HG03045 (cell line): ENCODE measurements around the gene IGSF5.
"Not testable (repeated sequence)": the region's sequence is repeated elsewhere in the genome, so short reads cannot be mapped to it uniquely, and the experiment has no call there.

ENCODE experiments used
- ATAC-seq: cut with Tn5 transposase; IDR thresholded peaks from one replicate; pipeline ENCODE4 v1.9.1; 2021; ENCODE audit warnings: mild to moderate bottlenecking, moderate library complexity; ENCODE audit not compliant: unreplicated experiment

The IGSF5 gene

DNA sequence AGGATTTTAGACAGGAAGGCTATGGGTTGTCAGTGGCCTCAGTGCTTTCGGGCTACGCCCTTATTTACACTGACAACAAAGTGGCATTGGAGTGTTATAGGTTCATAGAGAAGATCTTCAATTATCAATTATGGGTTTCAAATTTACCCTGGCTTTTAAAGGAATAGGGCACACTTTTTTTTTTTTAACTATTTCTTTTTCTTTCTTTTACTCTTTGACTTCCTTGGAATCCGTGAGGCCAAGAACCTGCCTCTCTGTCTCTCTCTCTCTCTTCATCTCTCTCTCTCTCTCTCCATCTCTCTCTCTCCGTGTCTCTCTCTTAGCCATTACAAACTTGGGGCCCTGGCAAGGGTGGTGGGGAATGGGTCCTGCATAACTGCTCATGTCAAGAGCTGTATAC lies at the start of gene IGSF5:
IGSF5 (plus strand) TSS at position 301 of the 400 bp plus-strand sequence. CDS start 327 bp downstream, outside the sequence.
- not testable (repeated sequence) for ATAC-seq

DNA sequence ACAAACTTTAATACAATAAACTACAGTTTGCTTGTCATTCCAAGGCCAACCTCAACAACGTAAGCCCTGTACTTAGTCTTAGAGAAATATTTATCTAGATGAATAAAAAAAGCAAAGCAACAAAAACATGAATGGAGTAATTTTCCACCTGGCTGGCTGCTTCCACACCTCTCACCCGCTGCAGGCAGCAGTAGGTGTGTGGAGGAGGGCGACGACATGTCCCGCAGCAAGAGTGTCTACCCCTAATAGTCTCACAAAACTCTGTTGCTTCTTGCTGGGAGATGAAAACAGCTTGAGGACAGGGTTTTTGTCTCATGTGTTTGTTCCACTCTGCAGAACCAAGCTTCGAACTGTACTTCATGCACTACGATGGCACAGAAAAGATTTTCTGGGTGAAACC lies 48.8 kb upstream of the IGSF5 start:
- no peak for ATAC-seq

DNA sequence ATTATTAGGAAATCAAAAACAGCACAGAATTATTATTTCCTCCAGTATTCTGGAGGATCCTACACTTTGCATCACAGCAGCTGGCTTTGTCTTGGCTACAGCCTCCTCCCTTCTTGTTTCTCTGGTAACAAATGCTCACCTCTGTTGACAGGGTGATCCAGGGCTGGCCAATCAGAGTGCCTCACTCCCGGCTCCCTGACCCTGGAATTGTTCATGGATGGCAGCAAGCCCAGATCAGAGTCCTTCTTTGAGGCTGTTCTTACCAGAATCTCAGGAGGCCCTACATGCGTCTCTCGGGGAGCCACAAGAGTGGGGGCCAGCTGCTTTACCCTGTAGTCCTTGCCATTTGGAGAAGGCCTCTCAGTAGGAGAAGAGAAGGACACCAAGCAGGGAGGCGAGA lies 48.4 kb upstream of the IGSF5 start:
- no peak for ATAC-seq

DNA sequence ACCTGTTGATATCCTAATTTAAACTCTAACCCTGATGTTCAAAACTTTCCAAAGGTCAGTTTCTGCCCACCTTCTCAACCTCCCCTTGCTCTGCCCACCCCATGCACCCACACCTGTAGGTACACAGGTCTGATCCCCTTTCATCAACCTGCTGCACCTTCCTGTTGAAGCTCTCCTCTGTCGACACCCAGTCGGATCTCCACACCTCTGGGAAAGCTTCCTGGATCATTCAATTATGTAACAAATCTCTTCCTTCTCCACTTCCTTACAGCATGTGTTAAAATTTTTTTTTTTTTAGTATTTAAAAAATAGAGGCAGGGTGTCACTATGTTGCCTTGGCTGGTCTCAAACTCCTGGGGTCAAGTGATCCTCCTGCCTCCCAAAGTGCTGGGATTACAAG lies 44.7 kb upstream of the IGSF5 start:
- ATAC-seq = no peak

DNA sequence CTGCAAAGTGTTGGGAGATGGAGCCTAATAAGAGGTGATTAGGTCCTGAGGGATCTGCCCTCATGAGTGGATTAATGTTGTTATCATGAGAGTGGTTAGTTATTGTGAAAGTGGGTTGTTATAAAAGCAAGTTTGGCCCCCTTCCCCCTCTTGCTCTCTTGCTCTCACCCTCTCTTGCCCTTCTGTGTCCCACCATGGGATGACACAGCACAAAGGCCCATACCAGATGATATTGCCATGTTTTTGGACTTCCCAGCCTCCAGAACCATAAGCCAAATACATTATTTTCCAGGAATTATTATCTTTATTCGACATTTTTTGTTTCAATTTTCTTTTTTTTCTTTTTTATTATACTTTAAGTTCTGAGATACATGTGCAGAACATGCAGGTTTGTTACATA lies 41.4 kb upstream of the IGSF5 start:
- ATAC-seq = no peak

- ATAC-seq = no peak
Measured at GRCh38 chr21:39705849-39706248, 39.1 kb upstream of the IGSF5 start.

- ATAC-seq = no peak
Measured at GRCh38 chr21:39707316-39707715, 37.7 kb upstream of the IGSF5 start.

DNA sequence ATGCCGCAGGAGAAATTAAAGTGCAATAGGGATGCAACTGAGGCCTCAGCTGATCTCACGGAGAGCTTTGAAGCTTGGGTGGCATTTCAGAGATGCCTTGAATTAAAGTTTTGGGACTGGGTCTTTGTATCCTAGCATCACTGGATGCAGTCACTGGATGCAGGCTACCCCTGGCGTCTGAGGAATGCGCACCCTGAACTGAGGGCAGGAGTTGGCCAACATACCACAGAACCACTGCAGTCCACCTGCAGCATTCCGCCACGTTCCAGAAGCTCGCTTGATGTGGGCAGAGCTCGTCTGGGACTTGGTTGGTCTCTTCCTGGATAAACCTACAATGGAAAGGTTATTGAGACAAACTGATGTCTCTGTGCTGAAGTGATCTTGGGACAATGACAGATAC lies 34.1 kb upstream of the IGSF5 start:
- no peak for ATAC-seq

GRCh38 chr21:39712273-39712672 lies 32.7 kb upstream of the IGSF5 start:
- ATAC-seq = no peak

- no peak for ATAC-seq
Measured at GRCh38 chr21:39712976-39713375, 32.0 kb upstream of the IGSF5 start.

DNA sequence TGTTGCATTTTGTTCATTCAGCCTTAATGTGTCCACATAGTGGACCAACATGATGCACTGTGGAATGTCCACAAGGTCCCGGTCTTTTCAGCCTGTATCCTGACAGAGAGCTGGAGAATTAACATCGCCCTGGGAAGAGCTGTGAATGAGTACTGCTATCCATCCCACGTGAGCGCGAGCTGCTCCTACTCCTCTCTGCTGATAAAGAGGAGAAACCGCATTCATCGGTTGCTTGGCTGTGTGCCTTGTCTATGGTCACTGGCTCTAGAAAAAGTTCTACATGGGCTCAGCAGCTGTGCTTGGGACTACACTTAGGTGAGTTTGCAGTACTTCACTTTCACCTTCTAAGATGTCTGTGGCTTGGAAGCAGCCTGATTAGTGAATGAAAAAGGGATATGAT lies 31.1 kb upstream of the IGSF5 start:
- no peak for ATAC-seq

GRCh38 chr21:39714331-39714730 lies 30.7 kb upstream of the IGSF5 start:
- ATAC-seq = no peak

- ATAC-seq = no peak
Measured at GRCh38 chr21:39715804-39716397, 29.1 kb upstream of the IGSF5 start.

DNA sequence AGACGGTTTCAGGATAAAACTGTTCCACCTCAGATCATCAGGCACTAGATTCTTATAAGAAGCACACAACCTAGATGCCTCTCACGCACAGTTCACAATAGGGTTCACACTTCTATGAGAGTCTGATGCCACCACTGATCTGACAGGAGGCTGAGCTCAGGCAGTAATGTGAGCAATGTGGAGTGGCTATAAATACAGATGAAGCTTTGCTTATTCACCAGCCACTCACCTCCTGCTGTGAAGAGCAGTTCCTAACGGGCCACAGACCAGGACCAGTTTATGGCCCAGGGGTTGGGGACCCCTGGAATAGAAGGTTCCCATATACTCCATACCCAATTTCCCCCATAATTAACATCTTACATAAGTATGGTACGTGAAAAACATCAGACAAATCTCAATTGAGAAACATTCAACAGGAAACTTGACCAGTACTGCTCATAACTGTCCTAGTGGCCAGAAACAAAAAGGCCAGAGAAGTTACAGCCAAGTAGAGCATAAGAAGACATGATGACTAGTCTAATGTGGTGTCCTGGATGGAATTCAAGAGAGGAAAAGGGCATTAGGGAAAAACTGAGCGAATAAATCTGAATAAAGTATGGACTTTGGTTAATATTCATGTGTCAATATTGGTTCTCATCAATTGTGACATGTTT lies 24.7 kb upstream of the IGSF5 start:
- ATAC-seq = no peak

DNA sequence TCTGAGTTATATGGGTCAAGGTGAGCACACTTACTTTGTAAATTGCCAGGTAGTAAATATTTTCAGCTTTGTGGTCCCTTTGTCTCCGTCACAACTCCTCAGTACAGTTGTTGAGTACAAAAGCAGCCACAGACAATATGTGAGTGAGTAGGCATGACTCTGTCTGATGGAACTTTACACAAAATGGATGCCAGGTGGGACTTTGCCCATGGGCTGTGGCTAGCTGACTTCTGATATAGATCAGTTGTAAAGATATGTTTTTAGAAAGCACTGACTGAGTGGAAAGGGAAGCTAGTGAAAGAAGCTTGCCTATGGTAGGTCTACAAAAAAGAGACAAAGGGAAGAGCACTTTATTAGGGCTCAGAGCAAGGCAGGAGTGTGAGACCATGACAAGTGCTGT lies 23.1 kb upstream of the IGSF5 start:
- no peak for ATAC-seq

GRCh38 chr21:39724944-39725343 lies 20.0 kb upstream of the IGSF5 start:
- ATAC-seq = no peak

DNA sequence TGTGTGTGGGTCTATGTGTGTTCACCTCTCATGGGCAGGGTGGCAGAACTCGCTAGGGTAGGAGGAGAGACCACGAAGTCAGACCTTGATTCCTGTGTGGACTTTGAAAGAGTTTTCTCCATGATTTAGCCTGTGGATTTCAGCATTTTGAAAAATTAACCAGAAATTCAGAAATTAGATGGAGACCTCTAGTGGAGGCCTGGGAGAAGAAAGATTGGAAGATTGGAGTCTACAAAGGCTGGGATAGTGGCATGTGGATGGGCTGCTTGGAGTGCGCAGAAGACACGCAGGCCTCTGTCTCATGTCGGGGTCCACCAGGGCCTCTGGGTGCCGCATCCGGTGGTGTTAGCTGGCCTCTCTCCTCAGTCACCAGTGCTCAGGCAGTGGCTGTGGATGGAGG lies 18.9 kb upstream of the IGSF5 start:
- no peak for ATAC-seq

- no peak for ATAC-seq
Measured at GRCh38 chr21:39727401-39728120, 17.4 kb upstream of the IGSF5 start.

DNA sequence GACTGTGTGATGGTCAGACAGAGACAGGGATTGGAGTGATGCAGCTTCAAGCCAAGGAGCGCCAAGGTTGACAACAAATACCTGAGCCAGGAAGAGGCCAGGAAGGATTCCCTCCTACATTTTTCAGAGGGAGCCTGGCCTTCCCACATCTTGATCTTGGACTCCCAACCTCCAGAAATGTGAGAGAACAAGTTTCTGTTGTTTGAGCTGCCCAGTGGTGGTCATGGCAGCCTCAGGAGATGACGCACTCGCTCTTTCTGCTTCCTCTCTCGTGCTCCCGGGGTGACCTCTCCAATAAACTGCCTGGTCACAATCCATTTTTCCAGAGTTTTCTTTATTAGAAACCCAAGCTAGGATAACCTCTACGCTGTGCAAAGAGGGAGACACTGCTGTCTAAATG lies 16.6 kb upstream of the IGSF5 start:
- ATAC-seq = no peak

- ATAC-seq = no peak
Measured at GRCh38 chr21:39730418-39731157, 14.4 kb upstream of the IGSF5 start.

- ATAC-seq = no peak
Measured at GRCh38 chr21:39736716-39737115, 8.3 kb upstream of the IGSF5 start.
